SIG-M5 (cell line): ENCODE results near the gene EEFSEC.

ENCODE experiments used
- DNase-seq: peaks from one replicate; lab custom pipeline; 2025; lab: John Stamatoyannopoulos, UW

The EEFSEC gene

GRCh38 chr3:128318275-128318941 lies 165.1 kb downstream of the EEFSEC start:
- DNase-seq: no peak

- no peak for DNase-seq
Observed at GRCh38 chr3:128319107-128319506, 165.8 kb downstream of the EEFSEC start.

- DNase-seq: no peak
Observed at GRCh38 chr3:128319741-128320141, 166.5 kb downstream of the EEFSEC start.

GRCh38 chr3:128320551-128321340 lies 167.5 kb downstream of the EEFSEC start:
- no peak for DNase-seq

- no peak for DNase-seq
Observed at GRCh38 chr3:128321418-128321817, 168.1 kb downstream of the EEFSEC start.

DNA sequence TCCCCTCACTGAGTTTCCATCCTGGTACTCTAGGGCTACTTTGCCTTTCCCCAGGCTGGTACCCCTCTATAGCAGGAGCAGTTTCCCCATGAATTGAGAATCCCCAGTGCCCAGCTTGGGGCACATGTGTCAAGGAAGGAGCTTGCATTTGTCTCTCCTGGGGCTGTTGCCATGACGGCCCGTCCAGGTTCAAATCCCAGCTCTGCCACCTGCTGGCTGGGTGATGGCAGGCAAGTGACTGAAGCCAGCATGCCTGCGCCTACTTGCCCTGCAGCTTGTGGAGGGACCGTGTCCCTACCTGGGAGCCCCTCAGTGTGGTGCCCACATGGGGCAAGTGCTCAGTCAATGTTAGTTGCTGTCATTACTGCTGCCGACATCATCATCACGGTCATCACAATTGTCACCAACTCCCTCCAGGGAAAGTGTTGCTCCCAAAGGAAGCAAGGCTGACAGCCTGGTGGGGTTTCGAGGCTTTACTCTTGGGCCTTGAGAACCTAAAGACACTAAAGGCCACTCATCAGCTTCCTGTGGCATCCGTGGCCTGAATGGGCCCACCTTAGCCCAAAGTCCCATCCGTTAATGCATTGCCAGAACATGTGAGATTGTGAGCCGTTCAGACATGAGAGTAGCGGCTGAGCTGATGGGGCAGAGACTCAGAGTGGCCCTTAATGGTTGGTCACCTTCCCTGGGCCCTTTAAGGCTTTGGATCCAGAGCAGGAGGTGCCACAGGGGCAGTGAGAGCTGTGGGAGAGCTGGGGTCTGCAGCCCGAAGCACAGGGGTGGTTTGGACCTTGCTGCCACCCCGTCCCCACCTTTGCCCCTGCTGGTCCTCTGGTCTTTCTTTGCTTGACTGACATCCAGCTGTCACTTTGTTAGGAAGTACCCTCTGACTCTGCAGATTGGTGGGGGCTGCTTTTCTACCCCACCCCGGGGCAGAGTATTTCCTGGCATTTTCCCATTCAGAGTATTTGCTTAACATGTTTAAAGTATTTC lies 169.0 kb downstream of the EEFSEC start:
- DNase-seq: no peak

GRCh38 chr3:128323206-128324081 lies 170.2 kb downstream of the EEFSEC start:
- no peak for DNase-seq

DNA sequence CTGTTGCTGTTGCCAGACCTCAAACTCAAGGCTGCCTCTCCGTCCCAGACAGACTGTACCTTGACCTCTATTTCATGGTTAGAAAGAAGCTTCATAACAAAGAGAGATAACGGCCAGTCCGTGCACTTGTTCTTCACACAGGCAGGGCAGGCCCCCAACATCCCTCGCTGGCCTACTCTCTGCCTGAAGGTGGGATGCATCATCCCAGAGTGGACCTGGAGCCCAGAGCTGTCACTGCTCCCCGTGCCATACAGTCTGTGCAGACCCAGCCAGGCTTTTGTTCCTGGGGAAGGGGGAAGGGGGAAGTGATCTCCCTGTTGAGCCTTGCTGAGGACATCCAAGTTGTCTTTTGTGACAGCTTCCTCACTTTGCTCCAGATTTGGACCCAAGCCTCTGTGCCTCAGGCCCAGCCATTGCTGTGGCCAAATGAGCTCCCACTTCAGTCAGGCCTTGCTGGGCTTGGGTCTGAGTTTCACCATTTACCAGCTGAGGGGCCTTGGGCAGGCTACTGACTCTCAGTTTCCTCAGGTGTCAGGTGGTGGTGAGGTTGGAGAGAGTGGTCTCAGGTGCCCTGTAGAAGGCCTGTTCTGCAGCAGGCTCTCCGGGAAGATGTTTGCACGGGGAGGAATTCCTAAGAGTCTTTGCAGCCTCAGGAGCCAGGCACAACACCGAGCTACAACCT lies 171.8 kb downstream of the EEFSEC start:
- no peak for DNase-seq

DNA sequence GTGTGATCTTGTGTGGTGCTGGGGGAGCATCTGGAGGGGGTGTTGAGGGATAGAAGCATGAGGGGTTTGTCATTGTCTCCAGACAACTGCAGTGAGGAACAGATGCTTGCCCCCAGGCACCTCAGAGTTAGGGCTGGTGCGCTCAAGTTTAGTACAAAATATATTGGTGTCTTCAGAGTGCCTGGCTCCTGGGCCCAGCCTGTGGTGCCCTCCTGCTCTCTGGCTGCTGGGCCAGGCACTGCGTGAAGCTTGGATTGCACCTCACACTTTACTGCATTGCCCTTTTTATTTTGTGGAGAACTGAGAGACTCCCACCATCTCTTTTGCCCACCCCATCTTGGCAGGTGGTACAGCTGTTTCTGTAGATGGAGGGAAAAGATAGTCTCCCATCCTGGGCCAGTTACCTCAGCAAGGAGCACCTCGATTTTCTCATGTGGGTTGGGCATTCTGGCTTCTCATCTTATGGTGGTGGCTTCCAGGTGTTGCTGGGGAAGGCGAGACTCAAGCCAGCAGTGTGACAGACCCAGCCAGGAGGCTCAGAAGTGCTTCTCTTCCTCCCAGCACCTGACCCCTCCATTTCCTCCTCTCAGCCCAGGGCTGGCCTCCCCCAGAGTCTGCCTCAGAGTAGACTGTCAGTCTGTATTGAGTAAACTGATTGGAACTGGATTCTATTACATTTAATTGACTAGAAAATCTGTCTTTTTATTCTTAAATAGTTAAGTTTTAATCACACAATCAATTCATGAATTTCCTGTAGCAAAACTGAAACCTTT lies 173.0 kb downstream of the EEFSEC start:
- no peak for DNase-seq

DNA sequence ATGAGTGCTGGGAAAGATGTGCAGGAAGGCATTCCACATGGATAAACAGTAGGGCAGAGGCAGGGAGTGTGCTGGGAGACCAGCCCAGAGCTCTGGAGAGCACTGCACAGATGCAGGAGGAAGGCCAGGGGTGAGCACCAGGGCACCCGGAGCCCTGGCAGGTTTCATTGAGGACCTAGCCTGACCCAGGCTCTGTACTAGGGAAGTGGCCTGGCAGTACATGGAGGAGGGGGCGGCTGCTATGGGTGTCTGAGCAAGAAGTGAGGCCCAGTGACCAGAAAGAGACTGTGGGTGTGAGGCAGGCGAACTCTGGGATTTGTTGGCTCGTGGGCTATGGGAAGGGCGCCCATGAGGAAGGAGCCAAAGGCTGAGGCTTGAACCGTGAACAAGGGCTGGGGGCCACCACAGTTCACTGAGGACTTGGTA lies 174.3 kb downstream of the EEFSEC start:
- no peak for DNase-seq

- DNase-seq: no peak
Observed at GRCh38 chr3:128328546-128329458, 175.5 kb downstream of the EEFSEC start.

GRCh38 chr3:128329491-128330213 lies 176.4 kb downstream of the EEFSEC start:
- DNase-seq: no peak

GRCh38 chr3:128330214-128330842 lies 177.0 kb downstream of the EEFSEC start:
- no peak for DNase-seq

DNA sequence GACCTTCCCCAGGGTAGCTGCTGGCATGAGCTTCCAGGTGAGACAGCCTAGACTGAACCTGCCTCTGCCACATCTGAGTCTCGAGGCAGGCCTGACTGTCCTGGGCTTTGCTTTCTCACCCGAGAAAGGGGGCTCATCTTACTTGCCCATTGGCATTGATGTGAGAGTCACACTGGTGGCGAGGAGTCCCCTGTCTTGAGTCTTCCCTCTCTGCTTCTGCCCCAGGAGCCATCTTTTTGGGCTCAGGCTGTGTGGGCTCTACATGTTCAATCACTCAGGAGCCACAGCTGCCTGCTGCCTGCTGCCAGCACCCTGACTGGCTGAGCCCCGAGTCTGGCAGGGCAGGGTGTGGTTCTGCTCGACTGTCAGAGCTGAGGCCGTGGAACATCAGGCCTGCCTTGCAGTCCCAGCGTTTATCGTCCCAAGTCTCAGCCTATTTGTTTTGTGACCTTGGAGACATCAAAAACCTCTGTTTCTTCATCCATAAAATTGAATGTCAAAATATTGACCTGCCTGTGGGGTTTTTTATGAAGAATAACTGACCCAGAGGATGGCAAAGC lies 180.9 kb downstream of the EEFSEC start:
- DNase-seq: no peak

GRCh38 chr3:128334766-128335165 lies 181.5 kb downstream of the EEFSEC start:
- no peak for DNase-seq

GRCh38 chr3:128335621-128336296 lies 182.5 kb downstream of the EEFSEC start:
- no peak for DNase-seq
